GM12878 (cell line): ENCODE results near the gene RNF11. TPM values are rescaled to one million over a fixed set of nuclear protein-coding genes. Genes with fewer than 3 reads are reported as not detected.

ENCODE experiments used
- ATAC-seq: fragments of 200-7000 bp; cut with Tn5 transposase; 3 replicates; pipeline ENCODE4 v1.9.1; 2020; ENCODE audit warnings: mild to moderate bottlenecking, moderate library complexity
- BruUV-seq: library from RNA; stranded (reverse); fragments of 400-500 nt; replicated peaks from 2 replicates; lab custom pipeline; 2021; lab: Mats Ljungman, UMichigan
- CTCF ChIA-PET: fragments of 300-600 bp; sonication (Branson Sonifier 250); formaldehyde crosslinking; extraction: SDS; loops from one replicate; lab custom pipeline; 2021; ENCODE audit warnings: inconsistent platforms; lab: Yijun Ruan, JAX
- POLR2A ChIA-PET: fragments of 350-600 bp; formaldehyde crosslinking; extraction: SDS; loops from one replicate; lab custom pipeline; 2021; ENCODE audit warnings: inconsistent platforms; lab: Charles Lee
- RAD21 ChIA-PET: fragments of 300-600 bp; sonication (Branson Sonifier 250); formaldehyde crosslinking; loops from one replicate; lab custom pipeline; 2023; ENCODE audit warnings: antibody characterized with exemption; ENCODE audit not compliant: unreplicated experiment; lab: Charles Lee
- SMC1A ChIA-PET: fragments of 300-600 bp; sonication (Branson Sonifier 250); formaldehyde crosslinking; loops from one replicate; lab custom pipeline; 2023; ENCODE audit not compliant: unreplicated experiment, uncharacterized antibody; lab: Charles Lee
- DNase-seq: peaks from one replicate; pipeline ENCODE4 v3.0.0-alpha.2; 2011; ENCODE audit warnings: low read depth, low spot score
- FAIRE-seq: peaks from 3 replicates; lab custom pipeline; 2011; peaks lifted over from hg19 to GRCh38; lab: Jason Lieb, UNC
- H2AFZ ChIP-seq: 2 replicates; pipeline ENCODE4 v1.6.0; 2011; ENCODE audit warnings: low read depth, low read length, control low read depth; ENCODE audit not compliant: control insufficient read depth
- H3K27ac ChIP-seq: 2 replicates; pipeline ENCODE4 v1.5.1; 2011; ENCODE audit warnings: control low read depth; ENCODE audit not compliant: control insufficient read depth, insufficient read depth
- H3K27me3 ChIP-seq, 2 experiments: replicated peaks in 1 of 2; 2 replicates each; pipeline versions ENCODE4 v1.6.0 to v1.6.1; 2011; ENCODE audit warnings: low read length in 1 of 2; ENCODE audit not compliant: control insufficient read depth in 2 of 2, insufficient read depth in 2 of 2
- H3K36me3 ChIP-seq, 2 experiments: 2 replicates each; pipeline ENCODE4 v1.5.1; 2011; ENCODE audit warnings: low read length in 1 of 2; ENCODE audit not compliant: control insufficient read depth in 2 of 2, insufficient read depth in 2 of 2
- H3K4me1 ChIP-seq: 2 replicates; pipeline ENCODE4 v1.6.1; 2011; ENCODE audit warnings: mild to moderate bottlenecking, low read length, moderate library complexity, mixed read lengths; ENCODE audit not compliant: control insufficient read depth, insufficient read depth
- H3K4me2 ChIP-seq: 2 replicates; pipeline ENCODE4 v1.6.0; 2011; ENCODE audit warnings: control low read depth; ENCODE audit not compliant: control insufficient read depth, insufficient read depth
- H3K4me3 ChIP-seq: fragments of 200-600 bp; sonication (generic); 2 replicates; pipeline ENCODE4 v1.5.1; 2016
- H3K79me2 ChIP-seq: 2 replicates; pipeline ENCODE4 v1.6.0; 2011; ENCODE audit warnings: low read length; ENCODE audit not compliant: control insufficient read depth, insufficient read depth
- H3K9ac ChIP-seq: 2 replicates; pipeline ENCODE4 v1.8.0; 2011; ENCODE audit warnings: low read length, control low read depth, mixed read lengths; ENCODE audit not compliant: control insufficient read depth, insufficient read depth
- H3K9me3 ChIP-seq: replicated peaks from 3 replicates; pipeline ENCODE4 v1.5.1; 2011; ENCODE audit warnings: mild to moderate bottlenecking, low read length; ENCODE audit not compliant: control insufficient read depth, insufficient read depth
- H4K20me1 ChIP-seq: 2 replicates; pipeline ENCODE4 v1.6.0; 2011; ENCODE audit not compliant: control insufficient read depth, insufficient read depth
- EP300 ChIP-seq, 2 experiments: fragments of 150-350 bp in 1 of 2; IDR thresholded peaks; 2 replicates each; pipeline ENCODE4 v1.6.1; 2011 to 2012; ENCODE audit warnings: low read depth in 2 of 2, low read length in 2 of 2, borderline replicate concordance in 1 of 2, improper control_type of control experiment in 1 of 2, inconsistent platforms in 1 of 2; ENCODE audit not compliant: control insufficient read depth in 1 of 2
- HDGF ChIP-seq: fragments of 450-650 bp; IDR thresholded peaks from 2 replicates; pipeline ENCODE4 v1.6.1; 2016; ENCODE audit warnings: antibody characterized with exemption
- KAT2A ChIP-seq: conservative IDR thresholded peaks from 2 replicates; pipeline ENCODE4 v1.6.1; 2011; ENCODE audit warnings: low read depth, low read length; ENCODE audit not compliant: control insufficient read depth
- ZZZ3 ChIP-seq: IDR thresholded peaks from 2 replicates; pipeline ENCODE4 v1.6.1; 2011; ENCODE audit warnings: low read depth; ENCODE audit not compliant: control insufficient read depth, insufficient read length
- WGBS: methylation state at CpG from one replicate; pipeline ENCODE4 v1.1.6; 2016; ENCODE audit warnings: low lambda C conversion rate; ENCODE audit not compliant: insufficient replicate concordance, insufficient coverage; ENCODE audit errors: missing lambda C conversion rate; 5-methylcytosine and 5-hydroxymethylcytosine counted together
- in situ Hi-C: fragments of 300-500 bp; cut with MboI; formaldehyde crosslinking; loops from 9 replicates; pipeline ENCODE4 v1.14.3; 2018; ENCODE audit warnings: mixed read lengths
- intact Hi-C: fragments of 100-400 bp; cut with micrococcal nuclease; formaldehyde crosslinking; loops from one replicate; pipeline ENCODE4 v1.14.2; 2022; ENCODE audit not compliant: unreplicated experiment
- polyA plus RNA-seq, 11 experiments: library from polyadenylated mRNA; depleted of rRNA in 4 of 11; unstranded in 6 of 11; stranded (reverse) in 5 of 11; fragments of >200 nt; fragmentation: Nextera tagmentation in 4 of 11; fragmentation: Illumina TruSeq in 1 of 11; extraction: Ambion mirVana in 4 of 11; extraction: Trizol in 1 of 11; gene quantifications; 1 replicate in 1 of 11; 2 replicates in 10 of 11; pipeline versions ENCODE4 v1.2.1 to v1.2.3, GENCODE V29; 2011 to 2016; ENCODE audit warnings: inconsistent platforms in 2 of 11, missing spikeins in 2 of 11, low read depth in 1 of 11
- total RNA-seq, 4 experiments: library from RNA; depleted of rRNA in 3 of 4; stranded (reverse); fragments of >200 nt in 3 of 4; fragmentation: Illumina TruSeq in 1 of 4; extraction: Trizol in 1 of 4; gene quantifications; 2 replicates each; pipeline versions ENCODE4 v1.2.1 to v1.2.3, GENCODE V29; 2013 to 2021
- TF ChIP-seq, protein P1 (sequence below): IDR thresholded peaks from 2 replicates; pipeline ENCODE4 v1.6.1; 2012; ENCODE audit warnings: improper control_type of control experiment, low read depth, low read length; ENCODE audit not compliant: insufficient replicate concordance
- TF ChIP-seq, protein P2 (sequence below): fragments of 450-650 bp; IDR thresholded peaks from 2 replicates; pipeline ENCODE4 v1.6.1; 2018; ENCODE audit warnings: mild to moderate bottlenecking, low read depth, moderate library complexity; ENCODE audit not compliant: partially characterized antibody

The RNF11 gene
- total and polyA plus RNA-seq, 10 of the 15 experiments (the other 5 are each of a cell fraction or from before 2014, with no cell fraction given), result 9.5 to 43.6 (median 32.3) TPM

DNA sequence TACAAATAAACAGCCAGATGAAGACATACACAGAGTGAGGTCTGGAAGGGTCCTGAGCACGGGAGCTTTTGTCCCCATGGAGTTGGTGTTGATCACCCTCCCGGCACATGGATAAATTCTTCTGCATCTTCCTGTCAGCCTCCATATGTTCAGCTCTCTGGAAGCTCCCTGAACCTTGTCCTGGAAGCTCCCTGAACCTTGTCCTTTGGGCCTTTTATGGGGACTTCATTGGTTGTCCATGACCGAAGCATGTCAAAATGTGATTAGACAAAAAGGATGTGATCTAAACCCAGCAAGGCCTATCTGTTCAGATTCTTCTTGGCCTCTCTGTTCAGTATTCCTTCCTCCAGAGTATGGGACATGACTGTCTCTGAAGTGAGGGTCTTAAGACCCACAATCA lies 25.4 kb upstream of the RNF11 start:
- intact Hi-C loops, result no loop called here
- no peak for DNase-seq
- no TSS peak for BruUV-seq
- no peaks in the 10 kb centered on the region for H3K79me2 ChIP-seq
- SMC1A ChIA-PET, result interaction anchor here (1.1 kb wide), 1 partner anchor 86 kb away, joined by 4 read pairs; no protein-coding TSS in a partner anchor
- TF ChIP-seq HDGF (no peak), ZZZ3 (no peak), KAT2A (no peak), EP300 (IDR thresholded peaks at IDR 0.05; ENCODE audit: borderline replicate concordance in 1 of 2, control insufficient read depth in 1 of 2, low read depth in 2 of 2, low read length in 2 of 2) (no peak)
- TF ChIP-seq, protein P1, sequence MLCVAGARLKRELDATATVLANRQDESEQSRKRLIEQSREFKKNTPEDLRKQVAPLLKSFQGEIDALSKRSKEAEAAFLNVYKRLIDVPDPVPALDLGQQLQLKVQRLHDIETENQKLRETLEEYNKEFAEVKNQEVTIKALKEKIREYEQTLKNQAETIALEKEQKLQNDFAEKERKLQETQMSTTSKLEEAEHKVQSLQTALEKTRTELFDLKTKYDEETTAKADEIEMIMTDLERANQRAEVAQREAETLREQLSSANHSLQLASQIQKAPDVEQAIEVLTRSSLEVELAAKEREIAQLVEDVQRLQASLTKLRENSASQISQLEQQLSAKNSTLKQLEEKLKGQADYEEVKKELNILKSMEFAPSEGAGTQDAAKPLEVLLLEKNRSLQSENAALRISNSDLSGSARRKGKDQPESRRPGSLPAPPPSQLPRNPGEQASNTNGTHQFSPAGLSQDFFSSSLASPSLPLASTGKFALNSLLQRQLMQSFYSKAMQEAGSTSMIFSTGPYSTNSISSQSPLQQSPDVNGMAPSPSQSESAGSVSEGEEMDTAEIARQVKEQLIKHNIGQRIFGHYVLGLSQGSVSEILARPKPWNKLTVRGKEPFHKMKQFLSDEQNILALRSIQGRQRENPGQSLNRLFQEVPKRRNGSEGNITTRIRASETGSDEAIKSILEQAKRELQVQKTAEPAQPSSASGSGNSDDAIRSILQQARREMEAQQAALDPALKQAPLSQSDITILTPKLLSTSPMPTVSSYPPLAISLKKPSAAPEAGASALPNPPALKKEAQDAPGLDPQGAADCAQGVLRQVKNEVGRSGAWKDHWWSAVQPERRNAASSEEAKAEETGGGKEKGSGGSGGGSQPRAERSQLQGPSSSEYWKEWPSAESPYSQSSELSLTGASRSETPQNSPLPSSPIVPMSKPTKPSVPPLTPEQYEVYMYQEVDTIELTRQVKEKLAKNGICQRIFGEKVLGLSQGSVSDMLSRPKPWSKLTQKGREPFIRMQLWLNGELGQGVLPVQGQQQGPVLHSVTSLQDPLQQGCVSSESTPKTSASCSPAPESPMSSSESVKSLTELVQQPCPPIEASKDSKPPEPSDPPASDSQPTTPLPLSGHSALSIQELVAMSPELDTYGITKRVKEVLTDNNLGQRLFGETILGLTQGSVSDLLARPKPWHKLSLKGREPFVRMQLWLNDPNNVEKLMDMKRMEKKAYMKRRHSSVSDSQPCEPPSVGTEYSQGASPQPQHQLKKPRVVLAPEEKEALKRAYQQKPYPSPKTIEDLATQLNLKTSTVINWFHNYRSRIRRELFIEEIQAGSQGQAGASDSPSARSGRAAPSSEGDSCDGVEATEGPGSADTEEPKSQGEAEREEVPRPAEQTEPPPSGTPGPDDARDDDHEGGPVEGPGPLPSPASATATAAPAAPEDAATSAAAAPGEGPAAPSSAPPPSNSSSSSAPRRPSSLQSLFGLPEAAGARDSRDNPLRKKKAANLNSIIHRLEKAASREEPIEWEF, result no peak
- TF ChIP-seq, protein P2, sequence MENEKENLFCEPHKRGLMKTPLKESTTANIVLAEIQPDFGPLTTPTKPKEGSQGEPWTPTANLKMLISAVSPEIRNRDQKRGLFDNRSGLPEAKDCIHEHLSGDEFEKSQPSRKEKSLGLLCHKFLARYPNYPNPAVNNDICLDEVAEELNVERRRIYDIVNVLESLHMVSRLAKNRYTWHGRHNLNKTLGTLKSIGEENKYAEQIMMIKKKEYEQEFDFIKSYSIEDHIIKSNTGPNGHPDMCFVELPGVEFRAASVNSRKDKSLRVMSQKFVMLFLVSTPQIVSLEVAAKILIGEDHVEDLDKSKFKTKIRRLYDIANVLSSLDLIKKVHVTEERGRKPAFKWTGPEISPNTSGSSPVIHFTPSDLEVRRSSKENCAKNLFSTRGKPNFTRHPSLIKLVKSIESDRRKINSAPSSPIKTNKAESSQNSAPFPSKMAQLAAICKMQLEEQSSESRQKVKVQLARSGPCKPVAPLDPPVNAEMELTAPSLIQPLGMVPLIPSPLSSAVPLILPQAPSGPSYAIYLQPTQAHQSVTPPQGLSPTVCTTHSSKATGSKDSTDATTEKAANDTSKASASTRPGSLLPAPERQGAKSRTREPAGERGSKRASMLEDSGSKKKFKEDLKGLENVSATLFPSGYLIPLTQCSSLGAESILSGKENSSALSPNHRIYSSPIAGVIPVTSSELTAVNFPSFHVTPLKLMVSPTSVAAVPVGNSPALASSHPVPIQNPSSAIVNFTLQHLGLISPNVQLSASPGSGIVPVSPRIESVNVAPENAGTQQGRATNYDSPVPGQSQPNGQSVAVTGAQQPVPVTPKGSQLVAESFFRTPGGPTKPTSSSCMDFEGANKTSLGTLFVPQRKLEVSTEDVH, result no peak
- TF ChIP-seq, all 136 proteins: peak for 0
- ATAC-seq, result no peak
- in situ Hi-C loops, result no loop called here
- ChIA-PET RAD21 (no interaction called here), POLR2A (no interaction called here), CTCF (interaction anchor here (2.4 to 7.8 kb wide), 2 partner anchors 20 to 86 kb away, joined by 8 to 48 read pairs; no protein-coding TSS in a partner anchor)
- Histone ChIP-seq H3K4me2 (no peak overlapping the region), H4K20me1 (no peaks in the 10 kb centered on the region), H3K4me1 (peaks cover 11% of the 10 kb centered on the region), H3K9ac (no peak overlapping the region), H3K27ac (no peak overlapping the region), H2AFZ (no peak overlapping the region), H3K27me3 (no peaks in the 10 kb centered on the region), H3K9me3 (no peaks in the 10 kb centered on the region), H3K4me3 (no peak overlapping the region), H3K36me3 (no peaks in the 10 kb centered on the region)
- FAIRE-seq, result no peak
- 85% methylated on average over 3 of the region's 3 CpGs for WGBS
